GM19395 (cell line): ENCODE data around the gene ARHGAP11B.
"Not testable (repeated sequence)": the region's sequence is repeated elsewhere in the genome, so short reads cannot be mapped to it uniquely, and the experiment has no call there.

Source experiments
- ATAC-seq: cut with Tn5 transposase; IDR thresholded peaks from one replicate; pipeline ENCODE4 v1.9.1; 2021; ENCODE audit warnings: mild to moderate bottlenecking, moderate library complexity; ENCODE audit not compliant: unreplicated experiment

ARHGAP11B gene

DNA sequence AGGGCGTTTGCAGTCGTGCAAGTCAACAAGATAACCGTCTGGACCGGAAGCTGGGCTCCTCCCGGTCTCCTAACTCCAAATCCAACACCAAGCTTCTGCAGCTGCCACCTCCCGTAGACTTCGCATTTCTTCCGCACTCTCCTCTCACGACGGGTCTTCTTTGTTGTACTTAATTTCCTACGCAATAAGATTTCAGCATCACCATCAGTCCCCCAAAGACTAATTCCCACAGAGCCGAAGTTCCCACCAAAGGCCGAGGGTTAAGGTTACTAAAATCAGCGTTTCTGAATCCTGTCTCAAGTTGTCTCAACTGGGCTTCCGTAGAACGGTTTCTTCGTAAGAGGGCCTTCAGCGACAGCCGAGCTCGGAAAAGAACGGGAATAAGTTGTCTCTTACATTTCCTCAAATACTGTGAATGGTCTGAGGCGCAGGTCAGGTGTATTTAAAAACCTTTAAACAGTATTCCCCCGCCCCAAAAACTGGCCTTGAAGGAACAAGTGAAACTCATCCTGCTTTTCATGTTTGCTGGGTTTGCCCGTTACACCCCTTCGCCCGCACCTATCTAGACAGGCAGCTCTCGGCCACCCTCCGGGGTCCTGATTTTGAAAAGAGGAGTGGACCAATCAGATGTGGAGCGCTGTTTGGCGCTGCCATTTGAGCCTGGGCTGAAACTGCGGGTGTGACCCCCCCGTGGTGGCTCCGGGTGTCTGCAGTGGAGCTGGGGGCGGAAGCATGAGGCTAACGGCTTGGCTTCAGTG, at the start of gene ARHGAP11B:
TSS of gene ARHGAP11B (plus strand) at position 693 of the 758 bp plus-strand sequence.
- peak; percentile 90 for ATAC-seq

- ATAC-seq: not testable (repeated sequence)
Measured at GRCh38 chr15:30579394-30579970, 46.4 kb upstream of the ARHGAP11B start.

DNA sequence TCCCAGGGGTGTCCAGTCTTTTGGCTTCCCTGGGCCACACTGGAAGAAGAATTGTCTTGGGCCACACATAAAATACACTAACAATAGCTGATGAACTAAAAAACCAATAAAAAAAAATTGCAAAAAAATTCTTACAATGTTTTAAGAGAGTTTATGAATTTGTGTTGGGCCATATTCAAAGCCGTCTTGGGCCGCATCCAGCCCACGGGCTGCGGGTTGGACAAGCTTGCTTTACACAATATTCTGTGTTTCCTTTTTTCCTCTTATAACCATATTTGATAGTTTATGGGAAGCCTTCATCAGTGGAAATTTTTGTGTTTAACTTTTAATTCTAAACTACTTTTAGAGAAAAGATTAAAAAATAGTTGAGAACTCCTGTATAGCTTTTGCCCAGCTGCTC, 45.2 kb upstream of the ARHGAP11B start:
- ATAC-seq: not testable (repeated sequence)

GRCh38 chr15:30598953-30599352, 27.0 kb upstream of the ARHGAP11B start:
- ATAC-seq: not testable (repeated sequence)

GRCh38 chr15:30603796-30604195, 22.1 kb upstream of the ARHGAP11B start, which contains the start of gene GOLGA8H:
Gene GOLGA8H (plus strand): TSS chr15:30604028. CDS start chr15:30604126, 98 bp downstream.
- ATAC-seq: not testable (repeated sequence)

DNA sequence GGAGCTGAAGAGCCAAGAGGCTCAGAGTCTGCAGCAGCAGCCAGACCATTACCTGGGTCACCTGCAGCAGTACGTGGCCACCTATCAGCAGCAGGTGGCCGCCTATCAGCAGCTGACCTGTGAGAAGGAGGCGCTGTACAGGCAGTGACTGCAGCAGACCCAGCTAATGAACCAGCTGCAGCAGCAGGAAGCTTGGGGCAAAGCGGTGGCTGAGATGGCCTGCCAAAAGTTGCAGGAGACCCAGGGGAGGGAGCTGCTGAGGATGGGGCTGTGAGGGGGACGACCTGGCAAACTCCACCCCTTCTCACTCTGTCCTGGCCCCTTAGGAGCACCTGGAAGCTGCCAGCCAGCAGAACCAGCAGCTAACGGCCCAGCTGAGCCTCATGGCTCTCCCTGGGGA, 13.7 kb upstream of the ARHGAP11B start:
- not testable (repeated sequence) for ATAC-seq

- not testable (repeated sequence) for ATAC-seq
Measured at GRCh38 chr15:30621342-30621741, 4.6 kb upstream of the ARHGAP11B start.

GRCh38 chr15:30626194-30626565, 252 bp downstream of the ARHGAP11B start:
- peak; percentile 41 for ATAC-seq

DNA sequence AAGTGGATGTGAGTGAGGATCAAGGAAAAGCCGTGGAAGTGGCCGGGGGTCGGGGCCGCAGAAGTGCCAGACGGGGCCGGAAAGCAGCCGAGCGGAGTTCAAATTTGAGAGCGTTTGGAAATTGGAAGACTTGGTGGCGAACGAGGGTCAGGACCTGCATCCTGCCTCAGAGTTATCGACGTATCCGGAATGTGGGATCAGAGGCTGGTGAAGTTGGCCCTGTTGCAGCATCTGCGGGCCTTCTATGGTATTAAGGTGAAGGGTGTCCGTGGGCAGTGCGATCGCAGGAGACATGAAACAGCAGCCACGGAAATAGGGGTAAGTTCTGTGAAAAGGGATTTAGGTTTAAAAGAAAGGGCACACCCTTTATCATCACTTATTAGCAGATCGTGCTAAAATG, 704 bp downstream of the ARHGAP11B start:
- peak; percentile 8 for ATAC-seq

DNA sequence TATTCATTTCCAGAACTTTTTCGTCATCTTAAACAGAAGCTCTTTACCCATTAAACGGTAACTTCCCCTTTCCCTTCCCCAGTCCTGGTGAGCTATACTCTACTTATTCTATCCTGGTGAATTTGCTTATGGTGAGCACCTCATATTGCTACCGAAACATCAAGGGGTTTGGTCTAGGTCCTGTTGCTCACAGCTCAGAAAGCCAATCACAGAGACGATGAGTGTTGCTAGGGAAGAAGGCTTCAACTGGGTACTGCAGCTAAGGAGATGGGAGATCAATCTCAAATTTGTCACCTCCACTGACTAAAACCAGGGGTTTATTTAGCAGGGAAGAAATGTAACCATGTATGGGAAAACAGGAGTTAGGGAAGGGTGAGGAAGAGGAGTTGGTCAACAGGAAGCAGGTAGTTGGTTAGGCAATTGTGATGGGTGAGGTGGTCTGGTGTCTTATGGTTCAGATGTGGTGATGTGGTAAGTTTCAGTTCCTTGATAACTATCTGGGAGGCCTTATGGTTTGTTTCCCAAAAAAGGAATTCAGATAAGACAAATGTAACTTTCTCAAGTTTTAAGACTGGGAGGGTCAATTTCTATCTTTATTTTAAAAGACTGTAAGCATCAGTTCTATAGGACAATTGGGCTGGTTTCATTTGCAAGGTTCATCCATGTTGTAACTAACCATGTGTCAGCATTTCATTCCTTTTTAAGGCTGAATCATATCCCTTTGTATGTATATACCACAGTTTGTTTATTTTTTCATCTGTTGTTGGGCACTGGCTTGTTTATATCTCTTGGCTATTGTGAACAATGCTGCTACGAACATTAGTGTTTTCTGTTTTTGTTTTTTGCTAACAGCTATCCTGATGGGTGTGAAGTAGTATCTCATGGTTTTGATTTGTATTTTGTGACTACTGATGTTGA, 24.3 kb downstream of the ARHGAP11B start:
- peak; percentile 92 for ATAC-seq

DNA sequence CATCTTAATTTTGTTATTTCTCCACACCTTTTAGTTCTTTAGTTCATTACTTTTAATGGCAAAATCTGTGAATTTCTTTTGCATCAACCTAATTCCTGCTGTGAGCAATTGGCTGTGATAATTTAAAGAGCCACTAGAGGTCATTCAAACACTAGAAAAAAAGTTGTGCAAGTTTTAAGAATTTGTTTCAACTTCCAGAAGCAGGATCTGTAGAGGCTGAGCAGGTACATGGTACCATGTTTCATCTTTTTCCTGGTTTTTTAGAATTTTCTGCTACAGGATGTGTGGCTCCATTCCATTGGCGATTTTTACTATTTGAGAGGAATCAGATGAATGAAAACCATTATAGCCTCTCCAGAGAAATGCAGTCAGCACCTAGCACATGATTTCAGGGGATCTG, 35.2 kb downstream of the ARHGAP11B start:
- not testable (repeated sequence) for ATAC-seq

DNA sequence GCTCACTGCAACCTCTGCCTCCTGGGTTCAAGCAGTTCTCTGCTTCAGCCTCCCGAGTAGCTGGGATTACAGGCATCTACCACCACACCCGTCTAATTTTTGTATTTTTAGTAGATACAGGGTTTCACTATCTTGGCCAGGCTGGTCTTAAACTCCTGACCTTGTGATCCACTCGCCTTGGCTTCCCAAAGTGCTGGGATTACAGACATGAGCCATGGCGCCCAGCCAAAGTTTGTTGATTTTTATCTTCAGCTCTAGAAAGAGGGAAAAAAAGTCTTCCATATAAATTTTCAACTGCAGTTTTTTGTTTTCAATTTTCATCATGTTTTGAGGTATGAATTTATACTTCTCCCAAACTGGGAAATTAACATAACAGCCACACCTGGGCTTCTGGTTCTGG, 43.7 kb downstream of the ARHGAP11B start:
- ATAC-seq: not testable (repeated sequence)

- ATAC-seq: no peak
Measured at GRCh38 chr15:30670056-30670455, 44.1 kb downstream of the ARHGAP11B start.

DNA sequence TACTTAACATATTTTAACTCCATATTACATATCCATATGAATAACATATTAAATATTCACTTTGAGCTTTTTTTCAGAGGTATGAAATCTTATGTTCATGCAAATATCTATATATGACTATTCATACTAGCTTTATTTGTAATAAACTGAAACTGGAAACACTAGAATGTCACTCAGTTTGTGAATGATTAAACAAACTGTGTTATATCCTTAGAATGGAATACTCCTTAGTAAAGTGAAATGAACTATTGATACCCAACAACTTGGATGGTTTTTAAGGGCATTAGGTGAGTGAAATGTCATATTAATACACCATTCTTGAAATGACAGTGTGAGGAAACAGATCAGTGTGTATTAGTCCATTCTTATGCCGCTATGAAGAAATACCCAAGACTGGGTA, 45.4 kb downstream of the ARHGAP11B start:
- no peak for ATAC-seq

DNA sequence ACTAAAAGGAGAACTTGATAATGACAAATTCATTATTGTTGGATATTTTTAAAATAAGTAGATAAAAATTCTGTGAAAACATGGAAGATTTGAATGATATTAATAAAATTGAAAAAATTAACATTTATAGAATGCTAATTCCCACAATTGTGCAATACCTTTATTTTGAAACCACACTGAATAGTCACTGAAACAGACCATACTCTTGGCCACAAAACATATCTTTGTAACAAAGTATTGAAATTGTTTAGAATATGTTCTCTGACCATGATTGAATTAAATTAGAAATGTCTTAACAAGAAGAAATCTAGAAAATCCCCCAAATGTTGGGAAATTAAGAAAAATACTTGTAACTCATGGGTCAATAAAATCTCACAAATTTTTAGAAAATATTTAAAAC, 49.2 kb downstream of the ARHGAP11B start:
- ATAC-seq: no peak

GRCh38 chr15:30675891-30676290, 50.0 kb downstream of the ARHGAP11B start:
- ATAC-seq: not testable (repeated sequence)

- ATAC-seq: not testable (repeated sequence)
Measured at GRCh38 chr15:30680997-30681396, 55.1 kb downstream of the ARHGAP11B start.

GRCh38 chr15:30685709-30686285, 59.9 kb downstream of the ARHGAP11B start:
- not testable (repeated sequence) for ATAC-seq

DNA sequence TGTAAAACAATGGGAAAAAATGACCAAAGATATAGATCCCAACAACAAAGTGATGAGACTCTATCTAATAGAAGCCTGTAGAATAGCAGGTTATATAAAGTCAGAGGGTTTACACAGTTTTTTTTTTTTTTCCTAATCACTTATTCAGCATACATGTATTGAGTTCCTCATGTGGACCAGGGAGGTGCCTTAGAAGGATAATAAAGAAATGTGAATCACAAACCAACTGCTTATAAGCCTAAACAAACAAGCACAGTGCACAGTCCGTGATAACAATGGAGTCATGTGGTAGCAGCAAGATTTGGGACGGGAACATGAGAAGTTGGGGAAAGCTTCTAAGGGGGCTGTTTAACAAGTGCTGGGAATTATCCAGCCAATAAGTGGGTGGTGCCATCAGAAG, 60.7 kb downstream of the ARHGAP11B start:
- not testable (repeated sequence) for ATAC-seq
